HG03378 (cell line): ENCODE measurements around the gene ANP32A.

Experiments
- ATAC-seq: cut with Tn5 transposase; IDR thresholded peaks from one replicate; pipeline ENCODE4 v1.9.1; 2021; ENCODE audit warnings: mild to moderate bottlenecking, moderate library complexity; ENCODE audit not compliant: unreplicated experiment

Gene ANP32A

GRCh38 chr15:68821190-68821840 lies 620 bp upstream of the ANP32A start:
- ATAC-seq, result no peak

- ATAC-seq, result no peak
Measured at GRCh38 chr15:68819495-68820294, 1.0 kb downstream of the ANP32A start.

GRCh38 chr15:68818769-68819494 lies 1.8 kb downstream of the ANP32A start:
- ATAC-seq, result no peak

- no peak for ATAC-seq
Measured at GRCh38 chr15:68818066-68818768, 2.5 kb downstream of the ANP32A start.

- ATAC-seq, result no peak
Measured at GRCh38 chr15:68817304-68818065, 3.2 kb downstream of the ANP32A start.

- ATAC-seq, result no peak
Measured at GRCh38 chr15:68816795-68817303, 3.8 kb downstream of the ANP32A start.

- ATAC-seq, result no peak
Measured at GRCh38 chr15:68816158-68816557, 4.5 kb downstream of the ANP32A start.

- ATAC-seq, result no peak
Measured at GRCh38 chr15:68815598-68815997, 5.1 kb downstream of the ANP32A start.

GRCh38 chr15:68814596-68814995 lies 6.1 kb downstream of the ANP32A start:
- no peak for ATAC-seq

GRCh38 chr15:68812597-68813431 lies 7.9 kb downstream of the ANP32A start:
- no peak for ATAC-seq

- no peak for ATAC-seq
Measured at GRCh38 chr15:68812069-68812468, 8.6 kb downstream of the ANP32A start.

- no peak for ATAC-seq
Measured at GRCh38 chr15:68809517-68809916, 11.2 kb downstream of the ANP32A start.

- ATAC-seq, result no peak
Measured at GRCh38 chr15:68808770-68809169, 11.9 kb downstream of the ANP32A start.

- ATAC-seq, result no peak
Measured at GRCh38 chr15:68808091-68808490, 12.6 kb downstream of the ANP32A start.

GRCh38 chr15:68807249-68807648 lies 13.4 kb downstream of the ANP32A start:
- no peak for ATAC-seq

GRCh38 chr15:68806220-68807060 lies 14.3 kb downstream of the ANP32A start:
- ATAC-seq, result no peak

- ATAC-seq, result no peak
Measured at GRCh38 chr15:68802373-68802772, 18.3 kb downstream of the ANP32A start.

- no peak for ATAC-seq
Measured at GRCh38 chr15:68801572-68802148, 19.0 kb downstream of the ANP32A start.
